HepG2 (cell line): ENCODE results near the gene SGIP1.

Experiments
- CTCF ChIP-seq: sonication (generic); formaldehyde crosslinking; IDR thresholded peaks from 2 replicates; pipeline ENCODE4 v1.5.0; 2020; ENCODE audit warnings: mild to moderate bottlenecking, missing genetic modification reagents, moderate library complexity
- EZH2 ChIP-seq: conservative IDR thresholded peaks from 2 replicates; pipeline ENCODE4 v1.6.1; 2012; ENCODE audit warnings: mild to moderate bottlenecking, low read depth, low read length, moderate library complexity
- HOXA7 ChIP-seq: sonication (generic); formaldehyde crosslinking; IDR thresholded peaks from 2 replicates; pipeline ENCODE4 v1.8.1; 2022; ENCODE audit warnings: mild to moderate bottlenecking, missing genetic modification reagents, moderate library complexity
- KDM5B ChIP-seq: sonication (generic); formaldehyde crosslinking; IDR thresholded peaks from 2 replicates; pipeline ENCODE4 v1.4.0; 2020; ENCODE audit warnings: missing genetic modification reagents, mild to moderate bottlenecking, borderline replicate concordance
- POLR2AphosphoS2 ChIP-seq: IDR thresholded peaks from 2 replicates; pipeline ENCODE4 v1.6.1; 2011; ENCODE audit warnings: low read depth, low read length, improper control_type of control experiment
- ZNF274 ChIP-seq: sonication (generic); formaldehyde crosslinking; IDR thresholded peaks from 2 replicates; pipeline ENCODE4 v1.5.1; 2020; ENCODE audit warnings: mild to moderate bottlenecking, missing genetic modification reagents

DNA sequence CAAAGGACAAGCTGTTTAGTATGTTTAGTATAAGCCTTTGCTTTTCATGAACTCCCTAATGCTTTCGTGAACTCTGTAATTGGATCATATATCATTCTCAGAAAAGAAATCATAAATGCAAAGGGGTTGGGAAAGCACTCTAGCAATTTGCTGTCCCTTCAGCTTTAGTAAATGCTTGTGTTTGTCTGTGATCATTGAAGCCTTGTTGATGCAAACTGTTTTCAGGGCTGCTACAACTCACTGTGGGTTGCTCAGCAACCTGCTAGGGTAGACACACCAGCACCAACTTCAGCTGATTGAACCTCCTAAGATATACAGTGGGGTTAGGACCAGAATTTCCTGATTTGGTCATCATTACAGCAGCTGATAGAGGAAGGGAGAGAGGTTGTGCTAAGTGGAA, 95.0 kb downstream of the SGIP1 start:
- TF ChIP-seq EZH2 = no peak
- no peak for TF ChIP-seq POLR2AphosphoS2
- no peak for TF ChIP-seq CTCF (CRISPR knock-in tag)
- no peak for TF ChIP-seq HOXA7 (CRISPR knock-in tag)
- no peak for TF ChIP-seq ZNF274 (CRISPR knock-in tag)
- no peak for TF ChIP-seq KDM5B (CRISPR knock-in tag)
